Skeletal muscle tissue (tissue), 4 donors: ENCODE measurements around the gene SLC49A3. TPM values are rescaled to one million over a fixed set of nuclear protein-coding genes. Genes with fewer than 3 reads are reported as not detected.

ENCODE experiments used
- H3K27ac ChIP-seq: one replicate; pipeline ENCODE4 v1.7.0; 2013; ENCODE audit warnings: mild to moderate bottlenecking, low read depth, low read length, inconsistent platforms
- H3K27me3 ChIP-seq, 3 donors: one replicate each; pipeline ENCODE4 v1.7.0; 2013; ENCODE audit warnings: low read length in 3 of 3; ENCODE audit not compliant: control insufficient read depth in 3 of 3, insufficient read depth in 3 of 3
- H3K36me3 ChIP-seq, 3 donors: one replicate each; pipeline ENCODE4 v1.7.0; 2013; ENCODE audit warnings: low read length in 3 of 3; ENCODE audit not compliant: control insufficient read depth in 3 of 3, insufficient read depth in 3 of 3
- H3K4me1 ChIP-seq, 3 donors: one replicate each; pipeline ENCODE4 v1.7.0; 2013; ENCODE audit warnings: low read length in 3 of 3, mild to moderate bottlenecking in 3 of 3; ENCODE audit not compliant: control insufficient read depth in 3 of 3, insufficient read depth in 3 of 3
- H3K4me3 ChIP-seq, 3 donors: one replicate each; pipeline ENCODE4 v1.7.0; 2013; ENCODE audit warnings: low read length in 3 of 3
- H3K9ac ChIP-seq, 3 donors: one replicate each; pipeline ENCODE4 v1.7.0; 2013; ENCODE audit warnings: low read length in 3 of 3, mild to moderate bottlenecking in 3 of 3, moderate library complexity in 2 of 3, low read depth in 1 of 3
- H3K9me3 ChIP-seq, 3 donors: one replicate each; pipeline ENCODE4 v1.7.0; 2013; ENCODE audit warnings: low read length in 3 of 3; ENCODE audit not compliant: control insufficient read depth in 3 of 3
- total RNA-seq: library from RNA; depleted of rRNA; stranded (reverse); fragments of >200 nt; gene quantifications from one replicate; pipeline ENCODE4 v1.2.3, GENCODE V29; 2014
- donor health status: Osteomylitis.

Gene SLC49A3
- total RNA-seq, 1 donor from 2014 or later = 4.2 TPM

GRCh38 chr4:722851-723360, 34.0 kb upstream of the SLC49A3 start:
- peaks cover 9 to 20% (median 12%) of the 10 kb centered on the region in 3 donors for H3K4me1 ChIP-seq
- H3K27me3 ChIP-seq = no peaks in the 10 kb centered on the region
- no peak overlapping the region for H3K9ac ChIP-seq
- H3K27ac ChIP-seq = no peak overlapping the region
- H3K4me3 ChIP-seq = no peak overlapping the region
- no peaks in the 10 kb centered on the region for H3K9me3 ChIP-seq
- no peaks in the 10 kb centered on the region for H3K36me3 ChIP-seq

- Histone ChIP-seq H3K27ac (no peak overlapping the region), H3K4me1 (peaks cover 9 to 20% (median 12%) of the 10 kb centered on the region in 3 donors), H3K9ac (no peak overlapping the region)
These were observed 33.3 kb upstream of the SLC49A3 start for GRCh38 chr4:722169-722725.

GRCh38 chr4:721261-722168, 32.6 kb upstream of the SLC49A3 start:
- Histone ChIP-seq H3K9ac (no peak overlapping the region), H3K36me3 (no peaks in the 10 kb centered on the region), H3K27me3 (no peaks in the 10 kb centered on the region), H3K4me3 (no peak overlapping the region), H3K4me1 (peaks cover 4 to 16% (median 11%) of the 10 kb centered on the region in 3 donors), H3K27ac (no peak overlapping the region), H3K9me3 (no peaks in the 10 kb centered on the region)

More at GRCh38 chr4:722169-722725, 33.3 kb upstream of the SLC49A3 start:
- no peaks in the 10 kb centered on the region for H3K36me3 ChIP-seq
- H3K27me3 ChIP-seq = no peaks in the 10 kb centered on the region
- H3K4me3 ChIP-seq = no peak overlapping the region
- H3K9me3 ChIP-seq = no peaks in the 10 kb centered on the region

- peaks cover 0 to 7% (median 6%) of the 10 kb centered on the region in 3 donors for H3K4me1 ChIP-seq
- no peak overlapping the region for H3K27ac ChIP-seq
- no peaks in the 10 kb centered on the region for H3K36me3 ChIP-seq
- H3K9me3 ChIP-seq = no peaks in the 10 kb centered on the region
- H3K9ac ChIP-seq = no peak overlapping the region
- H3K27me3 ChIP-seq = no peaks in the 10 kb centered on the region
- no peak overlapping the region for H3K4me3 ChIP-seq
These were observed 31.3 kb upstream of the SLC49A3 start for GRCh38 chr4:720111-720860.

GRCh38 chr4:718460-718859, 29.5 kb upstream of the SLC49A3 start:
- Histone ChIP-seq H3K4me3 (no peak overlapping the region), H3K27me3 (no peaks in the 10 kb centered on the region), H3K9me3 (no peaks in the 10 kb centered on the region), H3K4me1 (peaks cover 0 to 7% (median 4%) of the 10 kb centered on the region in 3 donors), H3K27ac (no peak overlapping the region), H3K9ac (no peak overlapping the region), H3K36me3 (peaks cover 0 to 2% (median 2%) of the 10 kb centered on the region in 3 donors)

- H3K4me1 ChIP-seq = peaks cover 0 to 7% (median 3%) of the 10 kb centered on the region in 3 donors
- no peak overlapping the region for H3K4me3 ChIP-seq
- H3K36me3 ChIP-seq = peaks cover 0 to 2% (median 2%) of the 10 kb centered on the region in 3 donors
- H3K9me3 ChIP-seq = no peaks in the 10 kb centered on the region
- H3K27ac ChIP-seq = no peak overlapping the region
- no peaks in the 10 kb centered on the region for H3K27me3 ChIP-seq
- no peak overlapping the region for H3K9ac ChIP-seq
These were observed 28.8 kb upstream of the SLC49A3 start for GRCh38 chr4:717601-718320.

GRCh38 chr4:714087-714486, 25.1 kb upstream of the SLC49A3 start:
- no peak overlapping the region for H3K9ac ChIP-seq
- no peaks in the 10 kb centered on the region for H3K27me3 ChIP-seq
- H3K9me3 ChIP-seq = no peaks in the 10 kb centered on the region
- H3K27ac ChIP-seq = no peak overlapping the region
- H3K4me1 ChIP-seq = peaks cover 0 to 4% (median 2%) of the 10 kb centered on the region in 3 donors
- no peak overlapping the region for H3K4me3 ChIP-seq
- H3K36me3 ChIP-seq = peaks cover 0 to 8% (median 4%) of the 10 kb centered on the region in 3 donors

GRCh38 chr4:712916-713632, 24.1 kb upstream of the SLC49A3 start:
- Histone ChIP-seq H3K27me3 (no peaks in the 10 kb centered on the region), H3K4me1 (peaks cover 5 to 14% (median 11%) of the 10 kb centered on the region in 3 donors), H3K4me3 (no peak overlapping the region), H3K9me3 (no peaks in the 10 kb centered on the region), H3K36me3 (peaks cover 0 to 8% (median 4%) of the 10 kb centered on the region in 3 donors), H3K9ac (no peak overlapping the region), H3K27ac (no peak overlapping the region)

- H3K36me3 ChIP-seq = peaks cover 0 to 8% (median 4%) of the 10 kb centered on the region in 3 donors
- no peaks in the 10 kb centered on the region for H3K9me3 ChIP-seq
- no peak overlapping the region for H3K4me3 ChIP-seq
- peaks cover 8 to 19% (median 15%) of the 10 kb centered on the region in 3 donors for H3K4me1 ChIP-seq
- no peak overlapping the region for H3K27ac ChIP-seq
- no peak overlapping the region for H3K9ac ChIP-seq
- H3K27me3 ChIP-seq = no peaks in the 10 kb centered on the region
These were observed 23.1 kb upstream of the SLC49A3 start for GRCh38 chr4:712093-712492.
